Upper lobe of right lung (tissue), 1 donor: ENCODE results near the gene ZNRF1. TPM values are rescaled to one million over a fixed set of nuclear protein-coding genes. Genes with fewer than 3 reads are reported as not detected.

Source experiments
- ATAC-seq: fragments of 200-7000 bp; cut with Tn5 transposase; one replicate; pipeline ENCODE4 v1.9.1; 2020; ENCODE audit warnings: mild to moderate bottlenecking, moderate library complexity
- DNase-seq: peaks from one replicate; pipeline ENCODE4 v3.0.0-alpha.2; 2020
- H3K27ac ChIP-seq: fragments of 200-600 bp; one replicate; pipeline ENCODE4 v1.8.0; 2022
- H3K27me3 ChIP-seq: fragments of 200-600 bp; one replicate; pipeline ENCODE4 v1.8.0; 2022; ENCODE audit warnings: mild to moderate bottlenecking
- H3K36me3 ChIP-seq: fragments of 200-600 bp; one replicate; pipeline ENCODE4 v1.8.0; 2022
- H3K4me1 ChIP-seq: fragments of 200-600 bp; one replicate; pipeline ENCODE4 v1.8.0; 2022
- H3K4me3 ChIP-seq: fragments of 200-600 bp; one replicate; pipeline ENCODE4 v1.8.0; 2022; ENCODE audit warnings: mild to moderate bottlenecking
- H3K9me3 ChIP-seq: fragments of 200-600 bp; one replicate; pipeline ENCODE4 v1.8.0; 2022
- intact Hi-C: fragments of 100-400 bp; cut with DNase I; formaldehyde crosslinking; loops from one replicate; pipeline ENCODE4 v1.11.0; 2022
- total RNA-seq: library from RNA; stranded (reverse); fragmentation: NEBNext Ultra II Directional; extraction: Animal tissue kit (Norgen Biotek cat#: 25700); gene quantifications from one replicate; pipeline ENCODE4 v1.2.1, GENCODE V29; 2021
- TF ChIP-seq, protein P1 (sequence below): fragments of 200-600 bp; IDR thresholded peaks from one replicate; pipeline ENCODE4 v1.8.0; 2022; ENCODE audit warnings: antibody characterized with exemption
- donor health status: DM: no; HTN: yes; CAD: no; lungs with severe emphysema.

ZNRF1 gene
- total RNA-seq, 1 donor from 2014 or later = 21.3 TPM

DNA sequence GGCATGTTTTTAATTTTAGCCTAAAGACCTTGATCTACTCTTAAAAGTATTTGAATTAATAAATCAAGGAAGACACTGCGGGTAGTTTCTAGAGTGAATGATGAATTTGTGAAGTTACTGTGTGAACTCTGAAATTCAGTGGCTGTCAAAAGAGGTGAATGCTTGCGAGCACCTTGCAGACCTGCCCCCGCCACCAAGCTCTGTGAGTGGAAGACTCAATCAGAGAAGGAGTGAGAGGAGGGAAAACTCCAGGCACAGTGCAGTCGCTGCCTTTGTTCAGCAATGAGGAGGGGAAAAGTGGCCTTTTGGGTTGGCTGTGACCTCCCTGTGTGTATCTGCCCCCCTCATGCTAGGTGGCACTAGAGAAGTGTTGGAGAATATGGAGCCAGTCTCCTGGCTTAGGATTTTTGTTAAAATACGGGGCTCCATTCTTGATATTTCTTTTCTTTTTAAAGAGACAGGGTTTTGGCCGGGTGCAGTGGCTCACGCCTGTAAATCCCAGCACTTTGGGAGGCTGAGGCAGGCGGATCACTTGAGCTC, 64.8 kb downstream of the ZNRF1 start:
- Histone ChIP-seq H3K27me3 (no peaks in the 10 kb centered on the region), H3K4me1 (peaks cover 30% of the 10 kb centered on the region), H3K9me3 (no peaks in the 10 kb centered on the region), H3K36me3 (no peaks in the 10 kb centered on the region), H3K27ac (no peak overlapping the region), H3K4me3 (no peak overlapping the region)
- TF ChIP-seq, protein P1, sequence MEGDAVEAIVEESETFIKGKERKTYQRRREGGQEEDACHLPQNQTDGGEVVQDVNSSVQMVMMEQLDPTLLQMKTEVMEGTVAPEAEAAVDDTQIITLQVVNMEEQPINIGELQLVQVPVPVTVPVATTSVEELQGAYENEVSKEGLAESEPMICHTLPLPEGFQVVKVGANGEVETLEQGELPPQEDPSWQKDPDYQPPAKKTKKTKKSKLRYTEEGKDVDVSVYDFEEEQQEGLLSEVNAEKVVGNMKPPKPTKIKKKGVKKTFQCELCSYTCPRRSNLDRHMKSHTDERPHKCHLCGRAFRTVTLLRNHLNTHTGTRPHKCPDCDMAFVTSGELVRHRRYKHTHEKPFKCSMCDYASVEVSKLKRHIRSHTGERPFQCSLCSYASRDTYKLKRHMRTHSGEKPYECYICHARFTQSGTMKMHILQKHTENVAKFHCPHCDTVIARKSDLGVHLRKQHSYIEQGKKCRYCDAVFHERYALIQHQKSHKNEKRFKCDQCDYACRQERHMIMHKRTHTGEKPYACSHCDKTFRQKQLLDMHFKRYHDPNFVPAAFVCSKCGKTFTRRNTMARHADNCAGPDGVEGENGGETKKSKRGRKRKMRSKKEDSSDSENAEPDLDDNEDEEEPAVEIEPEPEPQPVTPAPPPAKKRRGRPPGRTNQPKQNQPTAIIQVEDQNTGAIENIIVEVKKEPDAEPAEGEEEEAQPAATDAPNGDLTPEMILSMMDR = no peak
- intact Hi-C loops = no loop called here
- no peak for ATAC-seq
- DNase-seq = no peak

DNA sequence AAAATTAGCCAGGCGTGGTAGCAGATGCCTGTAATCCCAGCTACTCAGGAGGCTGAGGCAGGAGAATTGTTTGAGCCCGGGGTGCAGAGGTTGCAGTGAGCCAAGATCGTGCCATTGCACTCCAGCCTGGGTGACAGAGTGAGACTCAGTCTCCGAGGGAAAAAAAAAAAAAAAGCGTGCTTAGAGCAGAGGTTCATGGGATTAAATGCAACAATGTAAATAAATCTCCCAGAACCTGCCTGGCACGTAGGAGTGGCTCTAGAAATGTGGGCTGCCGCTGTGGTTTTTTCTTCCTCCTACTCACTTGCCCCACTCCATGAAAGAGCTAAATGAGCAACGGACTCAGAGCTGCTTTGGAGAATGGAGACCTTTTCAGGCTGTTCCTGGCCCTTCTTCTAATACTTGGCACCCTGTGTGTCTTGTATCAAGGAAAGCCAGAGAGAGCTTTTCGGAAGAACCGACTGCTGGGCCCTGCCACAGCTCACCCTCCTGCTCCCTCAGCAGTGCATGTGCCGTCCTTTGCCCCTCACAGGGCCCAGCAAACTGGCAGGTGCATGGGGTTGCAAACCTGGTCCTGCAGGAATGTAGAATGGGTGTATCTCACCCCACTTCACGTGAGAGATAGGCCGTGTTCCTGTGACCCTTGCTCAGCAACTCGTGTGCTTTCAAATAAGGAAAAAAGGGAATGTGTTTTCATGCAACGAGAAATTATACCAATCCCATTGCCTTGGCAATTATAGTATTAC, 65.8 kb downstream of the ZNRF1 start:
- Histone ChIP-seq H3K4me1 (peaks cover 30% of the 10 kb centered on the region), H3K27ac (peak overlapping the region; percentile 73), H3K36me3 (no peaks in the 10 kb centered on the region), H3K27me3 (no peaks in the 10 kb centered on the region), H3K4me3 (no peak overlapping the region), H3K9me3 (no peaks in the 10 kb centered on the region)
- DNase-seq (no peak), ATAC-seq (peak; percentile 86)
- TF ChIP-seq, protein P1 = no peak
- intact Hi-C loops = no loop called here

- H3K4me3 ChIP-seq = no peak overlapping the region
- TF ChIP-seq, protein P1 = no peak
- DNase-seq (no peak), ATAC-seq (peak; percentile 36)
- H3K27ac ChIP-seq = peak overlapping the region; percentile 73
- intact Hi-C loops = no loop called here
- peaks cover 30% of the 10 kb centered on the region for H3K4me1 ChIP-seq
- no peaks in the 10 kb centered on the region for H3K27me3 ChIP-seq
- H3K36me3 ChIP-seq = no peaks in the 10 kb centered on the region
- no peaks in the 10 kb centered on the region for H3K9me3 ChIP-seq
Observed at GRCh38 chr16:75065149-75065505, 66.3 kb downstream of the ZNRF1 start.

DNA sequence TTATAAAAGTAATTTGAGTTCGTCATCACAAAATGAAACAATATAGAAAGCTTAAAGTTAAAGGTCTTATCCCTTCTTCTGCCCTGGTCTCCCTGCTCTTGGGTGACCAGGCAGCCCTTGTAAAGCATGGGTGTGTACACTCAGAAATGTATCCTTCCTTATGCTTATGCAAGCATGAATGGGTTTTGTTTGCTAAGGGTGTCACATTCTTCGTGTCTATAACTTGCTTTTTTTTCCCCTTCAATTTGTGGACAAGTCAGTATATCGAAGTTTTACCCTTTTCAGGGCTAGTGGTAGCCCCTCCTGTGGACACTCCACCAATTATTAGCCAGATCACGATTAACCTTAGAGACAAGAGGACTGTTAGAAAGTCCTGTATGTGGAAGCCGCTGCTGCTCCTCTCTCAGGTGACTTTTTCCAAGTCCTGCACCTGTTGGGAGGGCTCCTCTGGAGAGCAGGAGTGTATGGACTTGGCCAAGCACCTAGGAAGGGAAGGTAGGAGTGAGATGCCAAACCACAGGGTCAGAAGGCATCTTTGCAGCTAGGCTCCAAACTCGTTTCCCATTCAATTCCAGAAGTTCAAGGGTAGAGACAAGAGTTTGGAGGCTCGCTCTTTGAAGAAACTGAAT, 66.8 kb downstream of the ZNRF1 start:
- Histone ChIP-seq H3K4me3 (no peak overlapping the region), H3K9me3 (no peaks in the 10 kb centered on the region), H3K36me3 (no peaks in the 10 kb centered on the region), H3K27me3 (no peaks in the 10 kb centered on the region), H3K27ac (peak overlapping the region; percentile 73), H3K4me1 (peaks cover 30% of the 10 kb centered on the region)
- ATAC-seq = peak; percentile 67
- TF ChIP-seq, protein P1 = no peak
- no peak for DNase-seq
- intact Hi-C loops = no loop called here

DNA sequence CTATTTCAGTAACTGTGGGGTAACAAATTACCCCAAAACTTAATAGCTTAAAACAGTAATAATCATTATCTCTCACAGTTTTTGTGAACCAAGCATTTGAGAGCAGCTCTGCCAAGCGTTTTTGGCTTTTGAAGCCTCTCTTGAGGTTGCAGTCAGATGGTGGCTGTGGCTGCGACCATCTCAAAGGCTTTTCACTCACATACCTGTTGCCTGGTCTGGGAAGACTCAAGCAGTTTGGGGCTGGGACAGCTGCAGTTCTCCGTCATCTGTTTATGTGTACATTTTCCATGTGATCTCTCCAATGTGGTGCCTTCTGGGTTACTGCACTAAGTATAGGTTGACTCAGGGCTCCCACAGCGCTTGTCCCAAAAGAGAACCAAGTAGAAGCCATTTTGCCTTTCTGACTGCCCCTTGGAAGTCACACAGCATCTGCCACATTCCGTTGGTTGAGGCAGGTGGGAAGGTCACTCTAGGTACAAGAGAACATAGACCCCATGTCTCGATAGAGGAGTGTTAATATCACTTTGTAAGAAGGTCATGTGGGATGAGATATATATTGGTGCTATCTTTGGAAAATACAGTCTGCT, 68.1 kb downstream of the ZNRF1 start:
- TF ChIP-seq, protein P1 = no peak
- ATAC-seq (no peak), DNase-seq (no peak)
- Histone ChIP-seq H3K9me3 (no peaks in the 10 kb centered on the region), H3K27ac (no peak overlapping the region), H3K36me3 (no peaks in the 10 kb centered on the region), H3K4me3 (no peak overlapping the region), H3K27me3 (no peaks in the 10 kb centered on the region), H3K4me1 (peaks cover 25% of the 10 kb centered on the region)
- intact Hi-C loops = no loop called here
